ENCODE data around the gene LOXL4.

DNA sequence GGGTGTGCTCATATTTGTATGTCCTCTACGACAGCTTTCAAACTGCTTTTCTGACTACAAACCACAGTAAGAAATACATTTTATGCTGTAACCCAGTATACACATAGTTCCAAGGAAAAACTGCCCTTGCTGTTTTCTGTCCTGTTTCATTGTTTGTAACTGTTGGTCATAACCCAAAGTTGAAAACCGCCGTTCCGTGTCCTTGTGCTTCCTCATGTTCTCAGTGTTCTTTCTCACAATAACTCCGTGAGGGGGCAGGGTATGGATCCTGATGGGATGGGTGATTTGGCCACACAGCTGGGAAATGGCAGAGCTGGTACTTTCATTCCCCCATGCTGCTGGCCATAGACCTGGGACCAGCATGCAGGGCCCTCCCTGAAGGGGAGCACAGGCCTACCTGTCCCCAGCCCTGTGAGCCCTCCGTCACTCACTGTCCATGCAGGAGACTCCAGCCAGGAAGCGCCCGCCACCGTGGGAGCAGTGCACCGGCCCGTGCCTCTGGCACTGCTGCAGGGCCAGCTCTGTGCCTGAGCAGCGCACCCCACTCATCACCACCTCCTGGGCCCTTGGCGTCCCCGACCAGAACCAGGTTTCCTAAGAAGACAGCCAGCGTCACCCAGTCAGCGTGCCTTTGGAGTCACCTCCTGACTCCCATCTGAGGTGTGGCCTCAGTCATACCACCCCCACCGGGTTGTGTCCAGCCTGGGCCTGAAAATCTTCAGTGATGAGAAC, 12.7 kb downstream of the LOXL4 start:
- TF ChIP-seq, protein P1, sequence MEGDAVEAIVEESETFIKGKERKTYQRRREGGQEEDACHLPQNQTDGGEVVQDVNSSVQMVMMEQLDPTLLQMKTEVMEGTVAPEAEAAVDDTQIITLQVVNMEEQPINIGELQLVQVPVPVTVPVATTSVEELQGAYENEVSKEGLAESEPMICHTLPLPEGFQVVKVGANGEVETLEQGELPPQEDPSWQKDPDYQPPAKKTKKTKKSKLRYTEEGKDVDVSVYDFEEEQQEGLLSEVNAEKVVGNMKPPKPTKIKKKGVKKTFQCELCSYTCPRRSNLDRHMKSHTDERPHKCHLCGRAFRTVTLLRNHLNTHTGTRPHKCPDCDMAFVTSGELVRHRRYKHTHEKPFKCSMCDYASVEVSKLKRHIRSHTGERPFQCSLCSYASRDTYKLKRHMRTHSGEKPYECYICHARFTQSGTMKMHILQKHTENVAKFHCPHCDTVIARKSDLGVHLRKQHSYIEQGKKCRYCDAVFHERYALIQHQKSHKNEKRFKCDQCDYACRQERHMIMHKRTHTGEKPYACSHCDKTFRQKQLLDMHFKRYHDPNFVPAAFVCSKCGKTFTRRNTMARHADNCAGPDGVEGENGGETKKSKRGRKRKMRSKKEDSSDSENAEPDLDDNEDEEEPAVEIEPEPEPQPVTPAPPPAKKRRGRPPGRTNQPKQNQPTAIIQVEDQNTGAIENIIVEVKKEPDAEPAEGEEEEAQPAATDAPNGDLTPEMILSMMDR (IDR thresholded peaks at IDR 0.05), result no peak
- TF ChIP-seq POLR2A (IDR thresholded peaks at IDR 0.05), result no peak

All from uterus (tissue), 2 donors.